HG02798 (cell line): ENCODE data around the gene FUT3.

Source experiments
- ATAC-seq: cut with Tn5 transposase; IDR thresholded peaks from one replicate; pipeline ENCODE4 v1.9.1; 2021; ENCODE audit warnings: mild to moderate bottlenecking; ENCODE audit not compliant: unreplicated experiment, poor library complexity

The FUT3 gene

GRCh38 chr19:5827891-5828660 lies 23.2 kb downstream of the FUT3 start:
- ATAC-seq, result peak; percentile 74

- ATAC-seq, result no peak
These were observed 23.8 kb downstream of the FUT3 start for GRCh38 chr19:5827342-5827890.

GRCh38 chr19:5826531-5827341 lies 24.5 kb downstream of the FUT3 start:
- no peak for ATAC-seq

GRCh38 chr19:5825178-5825577 lies 26.1 kb downstream of the FUT3 start:
- no peak for ATAC-seq

- ATAC-seq, result no peak
These were observed 26.5 kb downstream of the FUT3 start for GRCh38 chr19:5824751-5825150.

GRCh38 chr19:5823579-5824281 lies 27.5 kb downstream of the FUT3 start:
- ATAC-seq, result no peak

- no peak for ATAC-seq
These were observed 28.9 kb downstream of the FUT3 start for GRCh38 chr19:5822181-5822844.

GRCh38 chr19:5821521-5822180 lies 29.6 kb downstream of the FUT3 start:
- ATAC-seq, result no peak

- ATAC-seq, result no peak
These were observed 30.5 kb downstream of the FUT3 start for GRCh38 chr19:5820785-5821184.

- ATAC-seq, result no peak
These were observed 32.7 kb downstream of the FUT3 start for GRCh38 chr19:5818594-5818993.

- no peak for ATAC-seq
These were observed 34.0 kb downstream of the FUT3 start for GRCh38 chr19:5817218-5817617.

- ATAC-seq, result no peak
These were observed 36.4 kb downstream of the FUT3 start for GRCh38 chr19:5814852-5815246.

- no peak for ATAC-seq
These were observed 37.0 kb downstream of the FUT3 start for GRCh38 chr19:5814123-5814851.

GRCh38 chr19:5811117-5811516 lies 40.1 kb downstream of the FUT3 start:
- ATAC-seq, result no peak

- ATAC-seq, result no peak
These were observed 41.8 kb downstream of the FUT3 start for GRCh38 chr19:5809469-5809868.

- ATAC-seq, result no peak
These were observed 42.2 kb downstream of the FUT3 start for GRCh38 chr19:5809053-5809452.

GRCh38 chr19:5808120-5808816 lies 43.0 kb downstream of the FUT3 start:
- no peak for ATAC-seq

GRCh38 chr19:5806905-5807304 lies 44.3 kb downstream of the FUT3 start:
- ATAC-seq, result no peak

GRCh38 chr19:5806133-5806489 lies 45.1 kb downstream of the FUT3 start:
- no peak for ATAC-seq
